ENCODE measurements around the gene ACP3. TPM values are rescaled to one million over a fixed set of nuclear protein-coding genes. Genes with fewer than 3 reads are reported as not detected.
"Not testable (repeated sequence)": the region's sequence is repeated elsewhere in the genome, so short reads cannot be mapped to it uniquely, and the experiment has no call there.

The ACP3 gene
- total RNA-seq, 1 experiment from 2014 or later = 0.50 TPM

DNA sequence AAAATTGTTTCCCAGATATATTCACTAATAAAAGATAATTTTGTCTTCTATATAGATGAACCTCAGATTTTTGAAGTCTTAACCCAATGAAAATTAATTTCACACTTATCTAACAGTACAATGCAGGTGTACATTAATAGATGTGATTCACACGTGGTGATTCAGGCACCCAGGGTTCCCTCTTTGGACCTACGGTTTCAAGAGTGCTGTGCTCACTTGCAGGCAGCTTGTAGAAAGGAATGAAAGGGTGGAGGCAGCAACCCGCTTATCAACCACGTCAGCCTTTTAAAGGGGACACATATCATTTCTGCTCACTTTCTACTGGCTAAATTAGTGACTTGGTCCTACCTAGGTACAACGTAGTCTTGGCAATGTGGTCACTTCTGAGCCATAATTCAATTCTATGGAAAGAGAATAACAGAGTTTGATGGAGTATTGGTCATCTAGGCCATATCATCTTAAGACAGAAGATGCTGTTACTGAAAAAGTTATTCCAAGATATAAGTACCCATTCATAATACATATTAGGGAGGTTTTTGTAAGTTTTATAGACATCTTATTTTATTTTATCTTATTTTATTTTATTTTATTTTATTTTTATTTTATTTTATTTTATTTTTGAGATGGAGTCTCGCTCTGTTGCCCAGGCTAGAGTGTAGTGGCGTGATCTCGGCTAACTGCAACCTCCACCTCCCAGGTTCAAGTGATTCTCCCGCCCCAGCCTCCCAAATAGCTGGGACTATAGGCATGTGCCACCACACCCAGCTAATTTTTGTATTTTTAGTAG, 37.9 kb downstream of the ACP3 start:
- DNase-seq (ENCODE audit: extremely low read depth, low read depth) = no peak

DNA sequence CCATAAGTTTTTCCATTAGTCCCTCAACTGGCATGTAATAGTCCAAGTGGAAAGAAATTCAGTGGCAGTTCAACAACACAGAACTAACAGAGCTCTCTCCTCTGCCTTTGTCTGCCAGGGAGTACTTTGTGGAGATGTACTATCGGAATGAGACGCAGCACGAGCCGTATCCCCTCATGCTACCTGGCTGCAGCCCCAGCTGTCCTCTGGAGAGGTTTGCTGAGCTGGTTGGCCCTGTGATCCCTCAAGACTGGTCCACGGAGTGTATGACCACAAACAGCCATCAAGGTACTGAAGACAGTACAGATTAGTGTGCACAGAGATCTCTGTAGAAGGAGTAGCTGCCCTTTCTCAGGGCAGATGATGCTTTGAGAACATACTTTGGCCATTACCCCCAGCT, 39.4 kb downstream of the ACP3 start:
- no peak for DNase-seq (ENCODE audit: extremely low read depth, low read depth)

DNA sequence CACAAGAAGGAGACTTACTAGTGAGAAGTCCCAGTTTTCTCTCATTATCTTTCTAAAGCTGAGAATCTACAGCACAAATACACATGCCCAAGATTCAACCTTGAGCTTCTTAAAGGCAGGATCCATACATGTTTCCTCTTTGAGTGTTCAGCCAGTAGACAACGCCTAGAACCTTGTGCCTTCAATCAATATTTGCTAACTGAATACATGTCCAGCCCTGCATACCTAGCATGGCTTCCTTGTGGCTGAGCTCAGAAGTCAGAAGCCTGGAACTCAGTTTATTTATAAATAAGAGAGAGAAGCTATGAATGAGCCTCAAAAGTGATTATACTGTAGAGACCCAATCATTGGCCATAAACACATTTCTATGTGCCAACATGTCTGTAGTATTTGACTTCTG, 43.5 kb downstream of the ACP3 start:
- DNase-seq (ENCODE audit: extremely low read depth, low read depth) = no peak

DNA sequence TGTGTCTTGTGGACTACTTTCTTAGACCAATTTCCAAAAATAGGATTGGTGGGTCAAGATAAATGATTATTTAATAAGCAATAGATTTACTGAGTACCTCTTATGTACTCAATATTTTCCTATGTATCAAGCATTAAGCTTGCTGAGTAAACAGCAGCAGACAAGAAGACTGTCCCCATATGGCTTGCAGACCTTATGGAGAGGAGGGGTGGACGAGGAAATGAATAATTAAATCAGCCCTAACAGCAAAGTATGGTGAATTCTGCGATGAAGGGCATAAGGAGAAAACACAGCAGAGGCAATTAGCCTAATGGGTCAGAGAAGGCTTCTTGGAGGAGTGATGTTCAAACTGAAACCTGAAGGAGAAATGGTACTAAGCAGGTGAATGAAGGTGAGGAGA, 45.1 kb downstream of the ACP3 start:
- no peak for DNase-seq (ENCODE audit: extremely low read depth, low read depth)

DNA sequence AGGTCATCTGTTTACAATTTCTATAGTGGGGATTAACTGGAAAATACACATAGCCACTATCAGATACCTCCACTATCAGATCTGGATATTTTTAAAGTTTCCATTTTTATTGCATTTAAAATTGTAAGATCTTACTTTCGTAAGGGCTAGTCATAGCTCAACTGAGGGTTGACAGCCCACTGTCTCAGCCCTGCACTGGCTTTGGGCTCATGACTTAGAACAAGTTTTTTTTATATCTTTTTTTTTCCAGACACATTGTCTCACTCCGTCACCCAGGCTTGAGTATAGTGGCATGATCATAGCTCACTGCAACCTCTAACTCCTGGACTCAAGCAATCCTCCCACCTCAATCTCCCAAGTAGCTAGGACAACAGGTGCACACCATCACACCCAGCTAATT, 51.3 kb downstream of the ACP3 start:
- no peak for DNase-seq (ENCODE audit: extremely low read depth, low read depth)

- DNase-seq (ENCODE audit: extremely low read depth, low read depth) = no peak
Observed at GRCh38 chr3:132368962-132369361, 51.8 kb downstream of the ACP3 start.

DNA sequence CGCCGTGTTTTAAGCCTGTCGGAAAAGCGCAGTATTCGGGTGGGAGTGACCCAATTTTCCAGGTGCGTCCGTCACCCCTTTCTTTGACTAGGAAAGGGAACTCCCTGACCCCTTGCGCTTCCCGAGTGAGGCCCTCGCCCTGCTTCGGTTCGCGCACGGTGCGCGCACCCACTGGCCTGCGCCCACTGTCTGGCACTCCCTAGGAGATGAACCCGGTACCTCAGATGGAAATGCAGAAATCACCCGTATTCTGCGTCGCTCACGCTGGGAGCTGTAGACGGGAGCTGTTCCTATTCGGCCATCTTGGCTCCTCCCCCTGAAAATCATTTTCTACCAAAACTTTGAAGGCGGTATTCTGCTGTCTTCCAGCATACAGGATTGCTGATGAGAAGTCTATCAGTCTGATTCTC, 59.7 kb downstream of the ACP3 start:
- DNase-seq (ENCODE audit: extremely low read depth, low read depth) = not testable (repeated sequence)

DNA sequence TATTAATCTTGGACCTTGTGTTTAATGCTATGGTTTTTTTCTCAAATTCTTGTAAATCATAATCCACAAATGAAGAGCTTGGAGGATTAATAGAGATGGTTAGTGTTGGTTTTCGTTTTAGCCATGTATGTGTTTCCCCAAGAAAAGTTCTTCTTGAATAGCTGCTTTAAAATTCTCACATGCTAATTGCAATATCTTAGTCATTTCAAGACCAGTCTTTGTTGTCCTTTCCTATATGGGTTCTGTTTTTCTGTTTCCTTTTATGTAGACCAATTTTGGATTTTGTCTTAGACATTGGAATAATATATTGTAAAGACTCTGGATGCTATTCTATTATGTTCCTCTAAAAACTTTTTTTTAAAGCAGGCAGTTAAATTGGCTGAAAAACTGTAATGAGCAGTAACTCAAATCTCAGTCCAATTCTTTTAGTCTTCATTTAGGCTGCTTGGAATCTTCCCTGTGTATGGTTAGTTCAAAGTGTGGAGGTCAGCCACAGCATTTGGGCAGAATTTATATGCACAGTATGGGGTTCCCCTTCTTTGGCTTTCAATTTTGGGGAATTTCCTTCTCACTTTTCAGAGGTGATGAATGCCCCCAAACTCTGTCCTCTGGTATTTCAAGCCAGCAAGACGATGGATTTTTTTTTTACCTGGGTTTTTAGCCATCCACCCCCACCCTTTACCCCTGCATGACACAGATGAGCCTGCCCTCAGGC, 61.0 kb downstream of the ACP3 start:
- no peak for DNase-seq (ENCODE audit: extremely low read depth, low read depth)

GRCh38 chr3:132378846-132379245, 61.6 kb downstream of the ACP3 start:
- DNase-seq (ENCODE audit: extremely low read depth, low read depth) = no peak

- DNase-seq (ENCODE audit: extremely low read depth, low read depth) = no peak
Observed at GRCh38 chr3:132380920-132381319, 63.7 kb downstream of the ACP3 start.

GRCh38 chr3:132381348-132381944, 64.2 kb downstream of the ACP3 start:
- DNase-seq (ENCODE audit: extremely low read depth, low read depth) = no peak

DNA sequence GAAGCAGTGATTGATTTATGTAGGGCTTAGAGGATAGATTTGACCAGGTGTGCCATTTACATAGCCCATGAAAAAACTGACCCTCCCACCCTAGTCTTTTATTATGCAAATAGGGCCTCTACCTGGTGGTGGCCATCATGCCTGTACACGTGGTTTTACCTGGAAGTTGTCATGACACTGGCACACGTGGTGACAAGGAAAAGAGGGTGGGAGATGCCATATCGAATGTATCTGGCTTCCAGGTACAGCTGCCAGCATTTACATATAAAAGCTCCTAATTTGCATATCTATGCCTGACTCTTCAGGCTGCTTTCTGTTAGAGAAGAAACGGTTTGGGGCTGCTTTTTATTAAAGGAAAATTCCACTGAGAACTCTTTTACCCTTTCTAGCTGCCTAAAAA, 65.1 kb downstream of the ACP3 start:
- no peak for DNase-seq (ENCODE audit: extremely low read depth, low read depth)

GRCh38 chr3:132382688-132383194, 65.5 kb downstream of the ACP3 start:
- DNase-seq (ENCODE audit: extremely low read depth, low read depth) = no peak

GRCh38 chr3:132386259-132386658, 69.1 kb downstream of the ACP3 start:
- no peak for DNase-seq (ENCODE audit: extremely low read depth, low read depth)

DNA sequence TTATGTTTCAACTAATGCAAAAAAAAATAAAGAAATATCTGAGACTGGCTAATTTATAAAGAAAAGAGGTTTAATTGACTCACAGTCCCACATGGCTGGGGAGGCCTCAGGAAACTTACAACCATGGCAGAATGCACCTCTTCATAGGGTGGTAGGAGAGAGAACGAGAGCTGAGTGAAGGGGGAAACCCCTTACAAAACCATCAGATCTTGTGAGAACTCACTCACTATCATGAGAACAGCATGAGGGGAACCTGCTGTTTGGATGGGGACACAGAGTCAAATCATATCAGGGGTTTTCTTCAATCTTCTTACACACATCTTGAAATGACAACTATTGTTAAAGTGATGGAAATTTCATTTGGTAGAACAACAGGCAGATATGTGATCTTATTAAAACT, 75.5 kb downstream of the ACP3 start:
- DNase-seq (ENCODE audit: extremely low read depth, low read depth) = not testable (repeated sequence)

DNA sequence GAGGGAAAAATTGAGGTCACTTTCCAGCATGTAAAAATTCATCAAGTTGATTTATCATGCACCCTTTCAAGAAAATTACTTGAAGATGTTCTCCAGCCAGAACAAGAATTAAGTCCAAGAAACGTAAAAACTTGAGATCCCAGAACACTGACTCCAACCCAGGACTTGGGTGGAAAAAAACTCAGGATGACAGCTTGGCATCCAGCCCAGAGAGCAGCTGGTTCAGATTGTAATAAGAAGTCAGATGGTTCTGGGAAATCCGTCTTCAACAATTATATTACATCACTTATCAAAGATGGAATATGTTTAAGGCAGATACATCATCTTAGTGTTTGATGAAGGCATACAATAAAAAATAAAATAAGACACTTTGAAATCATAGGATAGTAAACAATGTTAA, 77.1 kb downstream of the ACP3 start:
- no peak for DNase-seq (ENCODE audit: extremely low read depth, low read depth)

GRCh38 chr3:132395126-132395525, 77.9 kb downstream of the ACP3 start:
- DNase-seq (ENCODE audit: extremely low read depth, low read depth) = no peak

GRCh38 chr3:132396255-132396654, 79.0 kb downstream of the ACP3 start:
- DNase-seq (ENCODE audit: extremely low read depth, low read depth) = no peak

- not testable (repeated sequence) for DNase-seq (ENCODE audit: extremely low read depth, low read depth)
Observed at GRCh38 chr3:132396776-132397175, 79.6 kb downstream of the ACP3 start.

- DNase-seq (ENCODE audit: extremely low read depth, low read depth) = peak; percentile 26
Observed at GRCh38 chr3:132399054-132399929, 82.1 kb downstream of the ACP3 start.

DNA sequence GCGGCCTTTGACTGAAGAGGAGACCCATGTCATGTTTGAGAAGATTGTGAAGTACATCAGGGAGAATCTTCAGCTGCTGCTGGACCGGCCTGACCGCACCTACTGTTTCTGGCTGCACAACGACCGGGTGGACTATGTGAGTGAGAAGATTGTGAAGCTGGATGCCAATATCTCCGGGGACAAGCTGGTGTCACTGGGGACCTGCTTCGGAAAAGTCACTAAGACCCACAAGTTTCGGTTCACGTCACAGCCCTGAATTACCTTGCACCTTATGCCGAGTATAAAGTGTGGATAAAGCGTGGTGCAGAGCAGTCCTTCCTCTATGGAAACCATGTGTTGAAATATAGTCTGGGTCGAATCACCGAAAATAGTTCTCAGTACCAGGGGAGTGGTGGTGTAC, 84.0 kb downstream of the ACP3 start:
- DNase-seq (ENCODE audit: extremely low read depth, low read depth) = no peak
